Liver (tissue), 3 donors: ENCODE data around the gene ACOXL.

Source experiments
- GABPA ChIP-seq, 2 donors: IDR thresholded peaks in 1 of 2; conservative IDR thresholded peaks in 1 of 2; 2 replicates each; pipeline ENCODE4 v1.6.1; 2016; ENCODE audit warnings: antibody characterized with exemption in 2 of 2, mild to moderate bottlenecking in 1 of 2, moderate library complexity in 1 of 2
- RAD21 ChIP-seq, 2 donors: IDR thresholded peaks; 2 replicates each; pipeline ENCODE4 v1.6.1; 2016; ENCODE audit warnings: antibody characterized with exemption in 2 of 2, mild to moderate bottlenecking in 2 of 2
- TAF1 ChIP-seq: conservative IDR thresholded peaks from 2 replicates; pipeline ENCODE4 v1.6.1; 2016; ENCODE audit warnings: antibody characterized with exemption, mild to moderate bottlenecking
- YY1 ChIP-seq: IDR thresholded peaks from 2 replicates; pipeline ENCODE4 v1.6.1; 2016; ENCODE audit warnings: antibody characterized with exemption, mild to moderate bottlenecking
- TF ChIP-seq, protein P1 (sequence below): fragments of 150-350 bp; IDR thresholded peaks from 2 replicates; pipeline ENCODE4 v1.5.1; 2017; ENCODE audit warnings: improper control_type of control experiment, low read depth, low read length; ENCODE audit not compliant: missing input control
- TF ChIP-seq, protein P2 (sequence below): IDR thresholded peaks from 2 replicates; pipeline ENCODE4 v1.6.1; 2016; ENCODE audit warnings: antibody characterized with exemption, mild to moderate bottlenecking
- TF ChIP-seq, protein P3 (sequence below): IDR thresholded peaks from 2 replicates; pipeline ENCODE4 v1.6.1; 2016; ENCODE audit warnings: antibody characterized with exemption
- TF ChIP-seq, protein P4 (sequence below): IDR thresholded peaks from 2 replicates; pipeline ENCODE4 v1.6.1; 2016; ENCODE audit warnings: antibody characterized with exemption
- TF ChIP-seq, protein P5 (sequence below): IDR thresholded peaks from 2 replicates; pipeline ENCODE4 v1.6.1; 2016; ENCODE audit warnings: antibody characterized with exemption
- donor health status: healthy.
- donor health status: healthy.

DNA sequence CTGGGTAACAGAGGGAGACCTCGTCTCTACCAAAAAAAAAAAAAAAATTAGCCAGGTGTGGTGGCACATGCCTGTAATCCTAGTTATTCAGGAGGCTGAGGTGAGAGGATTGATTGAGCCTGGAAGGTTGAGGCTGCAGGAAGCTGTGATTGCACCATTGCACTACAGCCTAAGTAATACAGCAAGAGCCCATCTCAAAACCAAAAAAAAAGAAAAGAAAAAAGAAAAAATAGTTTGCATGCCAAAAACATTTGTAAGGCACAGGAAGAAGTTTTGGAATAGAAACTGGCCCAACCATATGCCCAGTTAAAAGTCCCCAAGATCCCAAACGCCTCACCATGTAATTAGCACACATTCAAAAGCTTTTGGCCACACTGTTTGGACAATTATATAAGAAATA lies 13.4 kb upstream of the ACOXL start:
- TF ChIP-seq, protein P1, sequence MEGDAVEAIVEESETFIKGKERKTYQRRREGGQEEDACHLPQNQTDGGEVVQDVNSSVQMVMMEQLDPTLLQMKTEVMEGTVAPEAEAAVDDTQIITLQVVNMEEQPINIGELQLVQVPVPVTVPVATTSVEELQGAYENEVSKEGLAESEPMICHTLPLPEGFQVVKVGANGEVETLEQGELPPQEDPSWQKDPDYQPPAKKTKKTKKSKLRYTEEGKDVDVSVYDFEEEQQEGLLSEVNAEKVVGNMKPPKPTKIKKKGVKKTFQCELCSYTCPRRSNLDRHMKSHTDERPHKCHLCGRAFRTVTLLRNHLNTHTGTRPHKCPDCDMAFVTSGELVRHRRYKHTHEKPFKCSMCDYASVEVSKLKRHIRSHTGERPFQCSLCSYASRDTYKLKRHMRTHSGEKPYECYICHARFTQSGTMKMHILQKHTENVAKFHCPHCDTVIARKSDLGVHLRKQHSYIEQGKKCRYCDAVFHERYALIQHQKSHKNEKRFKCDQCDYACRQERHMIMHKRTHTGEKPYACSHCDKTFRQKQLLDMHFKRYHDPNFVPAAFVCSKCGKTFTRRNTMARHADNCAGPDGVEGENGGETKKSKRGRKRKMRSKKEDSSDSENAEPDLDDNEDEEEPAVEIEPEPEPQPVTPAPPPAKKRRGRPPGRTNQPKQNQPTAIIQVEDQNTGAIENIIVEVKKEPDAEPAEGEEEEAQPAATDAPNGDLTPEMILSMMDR = no peak
- TF ChIP-seq, protein P2, sequence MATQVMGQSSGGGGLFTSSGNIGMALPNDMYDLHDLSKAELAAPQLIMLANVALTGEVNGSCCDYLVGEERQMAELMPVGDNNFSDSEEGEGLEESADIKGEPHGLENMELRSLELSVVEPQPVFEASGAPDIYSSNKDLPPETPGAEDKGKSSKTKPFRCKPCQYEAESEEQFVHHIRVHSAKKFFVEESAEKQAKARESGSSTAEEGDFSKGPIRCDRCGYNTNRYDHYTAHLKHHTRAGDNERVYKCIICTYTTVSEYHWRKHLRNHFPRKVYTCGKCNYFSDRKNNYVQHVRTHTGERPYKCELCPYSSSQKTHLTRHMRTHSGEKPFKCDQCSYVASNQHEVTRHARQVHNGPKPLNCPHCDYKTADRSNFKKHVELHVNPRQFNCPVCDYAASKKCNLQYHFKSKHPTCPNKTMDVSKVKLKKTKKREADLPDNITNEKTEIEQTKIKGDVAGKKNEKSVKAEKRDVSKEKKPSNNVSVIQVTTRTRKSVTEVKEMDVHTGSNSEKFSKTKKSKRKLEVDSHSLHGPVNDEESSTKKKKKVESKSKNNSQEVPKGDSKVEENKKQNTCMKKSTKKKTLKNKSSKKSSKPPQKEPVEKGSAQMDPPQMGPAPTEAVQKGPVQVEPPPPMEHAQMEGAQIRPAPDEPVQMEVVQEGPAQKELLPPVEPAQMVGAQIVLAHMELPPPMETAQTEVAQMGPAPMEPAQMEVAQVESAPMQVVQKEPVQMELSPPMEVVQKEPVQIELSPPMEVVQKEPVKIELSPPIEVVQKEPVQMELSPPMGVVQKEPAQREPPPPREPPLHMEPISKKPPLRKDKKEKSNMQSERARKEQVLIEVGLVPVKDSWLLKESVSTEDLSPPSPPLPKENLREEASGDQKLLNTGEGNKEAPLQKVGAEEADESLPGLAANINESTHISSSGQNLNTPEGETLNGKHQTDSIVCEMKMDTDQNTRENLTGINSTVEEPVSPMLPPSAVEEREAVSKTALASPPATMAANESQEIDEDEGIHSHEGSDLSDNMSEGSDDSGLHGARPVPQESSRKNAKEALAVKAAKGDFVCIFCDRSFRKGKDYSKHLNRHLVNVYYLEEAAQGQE = no peak
- TF ChIP-seq RAD21 (IDR thresholded peaks at IDR 0.05) (no peak), TAF1 (no peak), GABPA (IDR thresholded peaks at IDR 0.05 in 1 of 2, conservative IDR thresholded peaks at IDR 0.05 in 1 of 2) (no peak), YY1 (no peak)
- TF ChIP-seq, protein P3, sequence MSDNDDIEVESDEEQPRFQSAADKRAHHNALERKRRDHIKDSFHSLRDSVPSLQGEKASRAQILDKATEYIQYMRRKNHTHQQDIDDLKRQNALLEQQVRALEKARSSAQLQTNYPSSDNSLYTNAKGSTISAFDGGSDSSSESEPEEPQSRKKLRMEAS = no peak
- TF ChIP-seq, protein P4, sequence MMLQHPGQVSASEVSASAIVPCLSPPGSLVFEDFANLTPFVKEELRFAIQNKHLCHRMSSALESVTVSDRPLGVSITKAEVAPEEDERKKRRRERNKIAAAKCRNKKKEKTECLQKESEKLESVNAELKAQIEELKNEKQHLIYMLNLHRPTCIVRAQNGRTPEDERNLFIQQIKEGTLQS = no peak
- TF ChIP-seq, protein P5, sequence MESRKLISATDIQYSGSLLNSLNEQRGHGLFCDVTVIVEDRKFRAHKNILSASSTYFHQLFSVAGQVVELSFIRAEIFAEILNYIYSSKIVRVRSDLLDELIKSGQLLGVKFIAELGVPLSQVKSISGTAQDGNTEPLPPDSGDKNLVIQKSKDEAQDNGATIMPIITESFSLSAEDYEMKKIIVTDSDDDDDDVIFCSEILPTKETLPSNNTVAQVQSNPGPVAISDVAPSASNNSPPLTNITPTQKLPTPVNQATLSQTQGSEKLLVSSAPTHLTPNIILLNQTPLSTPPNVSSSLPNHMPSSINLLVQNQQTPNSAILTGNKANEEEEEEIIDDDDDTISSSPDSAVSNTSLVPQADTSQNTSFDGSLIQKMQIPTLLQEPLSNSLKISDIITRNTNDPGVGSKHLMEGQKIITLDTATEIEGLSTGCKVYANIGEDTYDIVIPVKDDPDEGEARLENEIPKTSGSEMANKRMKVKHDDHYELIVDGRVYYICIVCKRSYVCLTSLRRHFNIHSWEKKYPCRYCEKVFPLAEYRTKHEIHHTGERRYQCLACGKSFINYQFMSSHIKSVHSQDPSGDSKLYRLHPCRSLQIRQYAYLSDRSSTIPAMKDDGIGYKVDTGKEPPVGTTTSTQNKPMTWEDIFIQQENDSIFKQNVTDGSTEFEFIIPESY = no peak
